Endothelial cell of umbilical vein (primary cell): Measurements from ENCODE around the gene SLC5A11. TPM values are rescaled to one million over a fixed set of nuclear protein-coding genes. Genes with fewer than 3 reads are reported as not detected.
A peak's percentile ranks its signal among the peaks of the same experiment; 100 is the strongest.

Experiments used
- BruUV-seq: library from RNA; stranded (reverse); fragments of 400-500 nt; replicated peaks from 2 replicates; lab custom pipeline; 2021; lab: Mats Ljungman, UMichigan
- CTCF ChIA-PET: fragments of 300-600, 350-600 bp; sonication (Branson Sonifier 250); formaldehyde crosslinking; loops from one replicate; lab custom pipeline; 2021; ENCODE audit warnings: antibody characterized with exemption, inconsistent platforms; lab: Charles Lee
- POLR2A ChIA-PET: fragments of 300-600, 350-600 bp; sonication (Branson Sonifier 250); formaldehyde crosslinking; loops from one replicate; lab custom pipeline; 2021; ENCODE audit warnings: antibody characterized with exemption, inconsistent platforms; lab: Charles Lee
- DNase-seq: peaks from one replicate; pipeline ENCODE4 v3.0.0-alpha.2; 2011; ENCODE audit warnings: low read depth, low spot score
- FAIRE-seq: peaks from 2 replicates; lab custom pipeline; 2011; peaks lifted over from hg19 to GRCh38; lab: Jason Lieb, UNC
- H2AFZ ChIP-seq: 2 replicates; pipeline ENCODE4 v1.6.0; 2012; ENCODE audit warnings: low read depth, low read length, control low read depth, inconsistent platforms
- H3K27ac ChIP-seq: 2 replicates; pipeline ENCODE4 v1.5.1; 2011; ENCODE audit warnings: low read depth, mild to moderate bottlenecking, control low read depth, low read length, moderate library complexity; ENCODE audit not compliant: insufficient read depth
- H3K27me3 ChIP-seq, 2 experiments: 2 replicates each; pipeline versions ENCODE4 v1.6.0 to v1.6.1; 2011; ENCODE audit warnings: low read length in 2 of 2, mixed read lengths in 1 of 2; ENCODE audit not compliant: control insufficient read depth in 2 of 2, insufficient read depth in 2 of 2
- H3K36me3 ChIP-seq, 2 experiments: 2 replicates in 1 of 2; 3 replicates in 1 of 2; pipeline ENCODE4 v1.5.1; 2011; ENCODE audit warnings: low read length in 2 of 2, mild to moderate bottlenecking in 1 of 2, moderate library complexity in 1 of 2; ENCODE audit not compliant: control insufficient read depth in 2 of 2, insufficient read depth in 2 of 2; ENCODE audit errors: extremely low read depth in 1 of 2
- H3K4me1 ChIP-seq: 3 replicates; pipeline ENCODE4 v1.5.1; 2011; ENCODE audit warnings: mild to moderate bottlenecking, low read length; ENCODE audit not compliant: control insufficient read depth, insufficient read depth; ENCODE audit errors: extremely low read depth
- H3K4me2 ChIP-seq: 2 replicates; pipeline ENCODE4 v1.6.1; 2011; ENCODE audit warnings: low read length, control low read depth, mixed read lengths; ENCODE audit not compliant: insufficient read depth
- H3K4me3 ChIP-seq, 3 experiments: fragments of 200-600 bp in 1 of 3; sonication (generic), shearing (Covaris generic) in 1 of 3; replicated peaks in 1 of 3; 2 replicates each; pipeline ENCODE4 v1.5.1; 2011 to 2016; ENCODE audit warnings: control low read depth in 3 of 3, low read length in 3 of 3, mild to moderate bottlenecking in 2 of 3, inconsistent platforms in 1 of 3, low read depth in 1 of 3, moderate library complexity in 1 of 3; ENCODE audit not compliant: insufficient read depth in 1 of 3
- H3K79me2 ChIP-seq: 2 replicates; pipeline ENCODE4 v1.6.0; 2012; ENCODE audit warnings: low read length, inconsistent platforms; ENCODE audit not compliant: control insufficient read depth, insufficient read depth
- H3K9ac ChIP-seq: replicated peaks from 2 replicates; pipeline ENCODE3; 2011; ENCODE audit warnings: low read length, control low read depth; ENCODE audit not compliant: insufficient read depth; ENCODE audit errors: extremely low read depth
- H3K9me1 ChIP-seq: replicated peaks from 3 replicates; pipeline ENCODE4 v1.6.0; 2011; ENCODE audit warnings: mild to moderate bottlenecking, low read length; ENCODE audit not compliant: control insufficient read depth, insufficient read depth; ENCODE audit errors: extremely low read depth
- H3K9me3 ChIP-seq: replicated peaks from 2 replicates; pipeline ENCODE4 v1.5.1; 2012; ENCODE audit warnings: low read length, inconsistent platforms; ENCODE audit not compliant: control insufficient read depth, insufficient read depth
- H4K20me1 ChIP-seq: replicated peaks from 2 replicates; pipeline ENCODE3; 2011; ENCODE audit warnings: mild to moderate bottlenecking, low read length; ENCODE audit not compliant: control insufficient read depth, insufficient read depth; ENCODE audit errors: extremely low read depth
- EZH2 ChIP-seq: IDR thresholded peaks from 2 replicates; pipeline ENCODE4 v1.6.1; 2012; ENCODE audit warnings: borderline replicate concordance, low read depth, mild to moderate bottlenecking, moderate library complexity, low read length, inconsistent platforms; ENCODE audit not compliant: severe bottlenecking
- FOS ChIP-seq: IDR thresholded peaks from 2 replicates; pipeline ENCODE4 v1.6.1; 2011; ENCODE audit warnings: mild to moderate bottlenecking, low read length, moderate library complexity, borderline replicate concordance; ENCODE audit not compliant: insufficient read depth
- GATA2 ChIP-seq: IDR thresholded peaks from 2 replicates; pipeline ENCODE4 v1.7.0; 2011; ENCODE audit warnings: low read depth, mild to moderate bottlenecking, moderate library complexity, mixed read lengths, low read length; ENCODE audit not compliant: insufficient read length, insufficient read depth
- JUN ChIP-seq: IDR thresholded peaks from 2 replicates; pipeline ENCODE4 v1.6.1; 2011; ENCODE audit warnings: borderline replicate concordance, low read depth; ENCODE audit not compliant: insufficient read length, insufficient read depth
- MYC ChIP-seq: IDR thresholded peaks from one replicate; pipeline ENCODE4 v1.6.1; 2011; ENCODE audit warnings: mild to moderate bottlenecking, low read depth, low read length
- POLR2AphosphoS5 ChIP-seq: IDR thresholded peaks from 2 replicates; pipeline ENCODE4 v1.6.1; 2012; ENCODE audit warnings: low read depth, mild to moderate bottlenecking, control low read depth, low read length, moderate library complexity; ENCODE audit not compliant: insufficient read depth
- dilution Hi-C: fragments of 300-500 bp; cut with MboI; formaldehyde crosslinking; loops from one replicate; pipeline ENCODE4 v1.15.0; 2019; ENCODE audit warnings: low sequenced_read_pairs; ENCODE audit not compliant: extremely low pct_ligation_motif_present
- intact Hi-C: fragments of 100-400 bp; cut with micrococcal nuclease; formaldehyde crosslinking; loops from one replicate; pipeline ENCODE4 v1.10.0; 2022
- polyA plus RNA-seq, 4 experiments: library from polyadenylated mRNA; depleted of rRNA in 3 of 4; stranded (reverse) in 3 of 4; unstranded in 1 of 4; fragments of >200 nt; gene quantifications; 2 replicates each; pipeline versions ENCODE4 v1.2.1 to v1.2.3, GENCODE V29; 2011 to 2012; ENCODE audit warnings: missing spikeins in 1 of 4
- total RNA-seq: library from RNA; stranded (reverse); gene quantifications from 2 replicates; pipeline ENCODE4 v1.2.3, GENCODE V29; 2021
- TF ChIP-seq, protein P1 (sequence below): IDR thresholded peaks from 2 replicates; pipeline ENCODE4 v1.6.1; 2011; ENCODE audit not compliant: insufficient read depth, insufficient read length
- TF ChIP-seq, protein P2 (sequence below), 2 donors: IDR thresholded peaks; 1 replicate in 1 of 2; 2 replicates in 1 of 2; pipeline ENCODE4 v1.5.1; 2011; ENCODE audit warnings: low read length in 2 of 2, mild to moderate bottlenecking in 2 of 2, moderate library complexity in 2 of 2, control low read depth in 1 of 2, inconsistent platforms in 1 of 2, low read depth in 1 of 2; ENCODE audit not compliant: insufficient read depth in 1 of 2; ENCODE audit errors: extremely low read depth in 1 of 2

The SLC5A11 gene
- total and polyA plus RNA-seq, 2 donors (not counting 3 experiments of a cell fraction or from before 2014, with no cell fraction given): 0.12 TPM; not detected in 1

DNA sequence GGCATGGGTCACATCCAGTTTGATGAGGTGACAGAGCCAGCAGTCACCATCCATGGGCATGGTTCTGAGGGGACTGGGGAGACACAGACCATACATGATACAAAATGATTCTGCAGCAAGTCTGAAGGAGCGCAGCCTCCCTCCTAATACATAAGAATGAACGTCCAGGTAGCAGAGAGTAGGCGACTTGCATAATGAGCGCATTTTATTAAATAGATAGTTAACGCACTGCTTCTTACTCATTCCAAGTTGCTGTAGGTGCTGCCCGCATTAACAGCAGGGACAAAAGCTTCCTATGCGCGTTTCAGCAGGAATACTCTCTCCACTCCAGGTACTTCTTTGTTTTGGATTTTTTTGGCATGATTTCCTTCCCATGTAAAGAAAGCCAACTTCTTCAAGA lies 73.8 kb downstream of the SLC5A11 start:
- H4K20me1 ChIP-seq: no peaks in the 10 kb centered on the region
- FAIRE-seq (no peak), DNase-seq (no peak)
- H3K4me3 ChIP-seq: no peak overlapping the region
- POLR2A ChIA-PET: no interaction called here
- H3K4me2 ChIP-seq: no peak overlapping the region
- no peaks in the 10 kb centered on the region for H3K9me1 ChIP-seq
- CTCF ChIA-PET: no interaction called here
- BruUV-seq: TSS peak; percentile 90
- H3K79me2 ChIP-seq: no peaks in the 10 kb centered on the region
- H3K36me3 ChIP-seq: peaks cover 20 to 31% of the 10 kb centered on the region in 2 experiments
- no peak overlapping the region for H2AFZ ChIP-seq
- no peaks in the 10 kb centered on the region for H3K9me3 ChIP-seq
- no peaks in the 10 kb centered on the region for H3K27me3 ChIP-seq
- TF ChIP-seq MYC: no peak
- TF ChIP-seq, protein P1, sequence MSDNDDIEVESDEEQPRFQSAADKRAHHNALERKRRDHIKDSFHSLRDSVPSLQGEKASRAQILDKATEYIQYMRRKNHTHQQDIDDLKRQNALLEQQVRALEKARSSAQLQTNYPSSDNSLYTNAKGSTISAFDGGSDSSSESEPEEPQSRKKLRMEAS: no peak
- TF ChIP-seq POLR2AphosphoS5: no peak
- H3K4me1 ChIP-seq: no peaks in the 10 kb centered on the region
- H3K27ac ChIP-seq: no peak overlapping the region
- intact Hi-C loops: no loop called here
- no peak overlapping the region for H3K9ac ChIP-seq
- dilution Hi-C loops: no loop called here

DNA sequence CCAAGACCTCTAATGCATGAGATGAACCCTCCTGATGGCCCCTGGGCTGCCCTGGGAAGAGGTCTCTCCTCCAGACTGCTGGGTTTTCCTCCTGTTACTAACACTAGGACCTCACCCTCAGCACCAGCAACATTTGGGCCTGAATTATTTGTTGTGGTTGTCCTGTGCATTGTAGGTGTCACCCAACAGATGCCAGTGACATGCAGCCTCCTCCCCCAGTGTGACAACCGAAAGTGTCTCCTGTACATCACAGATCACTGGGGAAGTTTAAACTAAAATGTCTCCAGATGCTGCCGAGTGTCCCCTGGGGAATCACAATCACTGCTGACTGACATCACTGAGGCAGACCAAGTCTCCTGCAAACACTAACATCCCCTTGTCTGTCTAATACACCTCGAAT lies 74.8 kb downstream of the SLC5A11 start:
- peaks cover 20 to 31% of the 10 kb centered on the region in 2 experiments for H3K36me3 ChIP-seq

More for the DNA sequence above, 74.8 kb downstream of the SLC5A11 start:
- no peak for TF ChIP-seq JUN
- no peak for TF ChIP-seq FOS
- no peak for TF ChIP-seq EZH2
- TF ChIP-seq, protein P1: no peak
- no peak for TF ChIP-seq MYC
- TF ChIP-seq POLR2AphosphoS5: no peak
- TF ChIP-seq GATA2: no peak
- TF ChIP-seq, protein P2, sequence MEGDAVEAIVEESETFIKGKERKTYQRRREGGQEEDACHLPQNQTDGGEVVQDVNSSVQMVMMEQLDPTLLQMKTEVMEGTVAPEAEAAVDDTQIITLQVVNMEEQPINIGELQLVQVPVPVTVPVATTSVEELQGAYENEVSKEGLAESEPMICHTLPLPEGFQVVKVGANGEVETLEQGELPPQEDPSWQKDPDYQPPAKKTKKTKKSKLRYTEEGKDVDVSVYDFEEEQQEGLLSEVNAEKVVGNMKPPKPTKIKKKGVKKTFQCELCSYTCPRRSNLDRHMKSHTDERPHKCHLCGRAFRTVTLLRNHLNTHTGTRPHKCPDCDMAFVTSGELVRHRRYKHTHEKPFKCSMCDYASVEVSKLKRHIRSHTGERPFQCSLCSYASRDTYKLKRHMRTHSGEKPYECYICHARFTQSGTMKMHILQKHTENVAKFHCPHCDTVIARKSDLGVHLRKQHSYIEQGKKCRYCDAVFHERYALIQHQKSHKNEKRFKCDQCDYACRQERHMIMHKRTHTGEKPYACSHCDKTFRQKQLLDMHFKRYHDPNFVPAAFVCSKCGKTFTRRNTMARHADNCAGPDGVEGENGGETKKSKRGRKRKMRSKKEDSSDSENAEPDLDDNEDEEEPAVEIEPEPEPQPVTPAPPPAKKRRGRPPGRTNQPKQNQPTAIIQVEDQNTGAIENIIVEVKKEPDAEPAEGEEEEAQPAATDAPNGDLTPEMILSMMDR (IDR thresholded peaks at IDR 0.05; ENCODE audit: extremely low read depth in 1 of 2, insufficient read depth in 1 of 2, low read depth in 1 of 2, low read length in 2 of 2): no peak
- H3K27me3 ChIP-seq: no peaks in the 10 kb centered on the region
- CTCF ChIA-PET: interaction anchor here (1.0 kb wide), 1 partner anchor 14 kb away, joined by 3 read pairs; no protein-coding TSS in a partner anchor
- dilution Hi-C loops (no loop called here), intact Hi-C loops (no loop called here)
- no TSS peak for BruUV-seq
- H3K4me2 ChIP-seq: no peak overlapping the region
- H3K4me3 ChIP-seq: no peak overlapping the region
- no peaks in the 10 kb centered on the region for H3K79me2 ChIP-seq
- no peak overlapping the region for H3K27ac ChIP-seq
- no peaks in the 10 kb centered on the region for H3K4me1 ChIP-seq
- H3K9me1 ChIP-seq: no peaks in the 10 kb centered on the region
- POLR2A ChIA-PET: no interaction called here
- FAIRE-seq (no peak), DNase-seq (no peak)
- no peaks in the 10 kb centered on the region for H4K20me1 ChIP-seq
- H2AFZ ChIP-seq: no peak overlapping the region
- H3K9me3 ChIP-seq: no peaks in the 10 kb centered on the region
- no peak overlapping the region for H3K9ac ChIP-seq
